Head of caudate nucleus (tissue), 42 donors: Measurements from ENCODE around the gene SNX3.
A peak's percentile ranks its signal among the peaks of the same experiment; 100 is the strongest.
"Not testable (repeated sequence)": the region's sequence is repeated elsewhere in the genome, so short reads cannot be mapped to it uniquely, and the experiment has no call there.

Experiments
- DNase-seq, 42 donors: peaks; one replicate each; pipeline versions ENCODE4 v3.0.0 to v3.0.0-alpha.2; 2020 to 2021; ENCODE audit warnings: mixed read lengths in 7 of 42
- intact Hi-C: fragments of 100-400 bp; cut with DNase I; formaldehyde crosslinking; loops from one replicate; pipeline ENCODE4 v1.15.0; 2022

Gene SNX3

GRCh38 chr6:108260809-108261569 lies at the start of gene SNX3:
Gene SNX3 (minus strand): TSS chr6:108261040. CDS start chr6:108260921, 119 bp downstream.
- peak; percentile 74 to 97 (median 92) for DNase-seq
- intact Hi-C loops = loop anchor here (2.0 kb wide), 1 partner anchor 34 kb away; the partner anchor contains the start of gene AFG1L

GRCh38 chr6:108309844-108310243 lies 49.0 kb upstream of the SNX3 start:
- no peak for DNase-seq

DNA sequence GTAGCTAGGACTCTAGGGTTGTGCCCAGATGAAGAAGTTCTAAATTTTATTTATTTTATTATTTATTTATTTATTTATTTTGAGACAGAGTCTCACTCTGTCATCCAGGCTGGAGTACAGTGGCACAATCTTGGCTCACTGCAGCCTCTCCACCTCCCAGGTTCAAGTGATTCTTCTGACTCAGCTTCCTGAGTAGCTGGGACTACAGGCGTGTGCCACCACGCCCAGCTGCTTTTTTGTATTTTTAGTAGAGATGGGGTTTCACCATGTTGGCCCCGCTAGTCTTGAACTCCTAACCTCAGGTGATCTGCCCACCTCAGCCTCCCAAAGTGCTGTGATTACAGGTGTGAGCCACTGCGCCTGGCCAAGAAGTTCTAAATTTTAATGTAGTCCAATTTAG lies 47.8 kb upstream of the SNX3 start:
- intact Hi-C loops, DNase-seq: not testable (repeated sequence)

More at GRCh38 chr6:108309844-108310243, 49.0 kb upstream of the SNX3 start:
- intact Hi-C loops = no loop called here

GRCh38 chr6:108304646-108305045 lies 43.8 kb upstream of the SNX3 start:
- intact Hi-C loops = no loop called here
- DNase-seq = no peak

DNA sequence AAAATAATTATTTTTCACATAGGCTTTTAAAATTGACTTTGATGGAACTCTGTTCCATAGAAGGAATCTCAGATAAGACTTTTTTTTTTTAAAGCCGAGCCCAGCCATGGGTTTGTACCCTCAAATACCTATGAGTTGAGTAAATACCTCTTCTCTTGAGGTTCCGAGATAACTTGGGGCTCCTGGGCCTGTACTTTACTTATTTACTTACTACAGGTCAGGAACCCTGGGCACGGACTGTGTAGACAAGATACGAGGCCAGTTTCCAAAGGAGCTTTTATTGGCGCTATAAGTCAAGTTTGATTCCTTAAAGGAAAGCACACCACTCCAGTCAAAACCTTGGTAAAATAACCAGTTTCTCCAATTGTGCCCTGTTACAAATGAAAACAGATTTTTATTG lies 41.5 kb upstream of the SNX3 start:
- DNase-seq = no peak
- intact Hi-C loops = no loop called here

- DNase-seq = no peak
- intact Hi-C loops = loop anchor here (2.0 kb wide), 1 partner anchor 35 kb away; the partner anchor contains the start of gene SNX3
These were observed 34.8 kb upstream of the SNX3 start for GRCh38 chr6:108295676-108296075.

DNA sequence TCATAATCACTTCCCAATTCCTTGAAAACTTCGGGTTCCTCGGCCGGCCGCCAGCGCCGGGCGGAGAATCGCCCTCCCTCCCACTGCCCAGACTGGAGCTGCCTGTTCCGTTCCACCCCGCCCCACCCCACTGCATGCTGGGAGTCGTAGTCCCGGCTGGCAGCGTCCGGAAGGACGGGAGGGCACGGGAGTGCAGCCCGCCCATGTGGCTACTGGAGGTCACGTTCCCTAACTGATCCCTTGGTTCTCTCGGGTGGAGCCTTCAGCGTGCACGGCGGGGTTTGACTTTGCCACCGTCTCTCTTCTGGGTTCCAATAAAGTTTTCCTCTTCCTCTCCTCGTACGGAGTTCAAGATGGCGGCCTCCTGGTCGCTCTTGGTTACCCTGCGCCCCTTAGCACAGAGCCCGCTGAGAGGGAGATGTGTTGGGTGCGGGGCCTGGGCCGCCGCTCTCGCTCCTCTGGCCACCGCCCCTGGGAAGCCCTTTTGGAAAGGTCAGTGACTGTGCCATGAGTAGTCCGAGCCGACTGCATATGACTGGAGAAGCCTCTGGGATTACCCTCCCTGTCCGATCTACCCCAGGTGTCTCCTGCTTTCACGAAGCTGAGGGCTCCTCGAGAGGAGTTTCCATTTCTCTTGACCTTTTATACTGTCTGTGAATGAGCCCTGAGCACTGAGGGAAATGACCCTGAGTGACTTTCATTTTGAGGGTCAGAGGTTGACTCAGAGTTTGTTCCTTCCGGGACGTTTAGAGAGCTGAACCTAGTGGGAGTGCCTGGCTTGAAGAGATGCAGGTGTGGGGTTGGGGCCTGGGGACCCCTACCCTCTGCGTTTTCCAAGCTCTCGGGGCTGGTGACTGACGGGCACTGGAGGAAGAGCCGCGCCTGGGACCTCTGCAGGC lies 34.1 kb upstream of the SNX3 start, which contains the start of gene AFG1L:
Gene AFG1L, plus strand, starts transcription at position 328 of the 899 bp plus-strand sequence. Its CDS starts 26 bp downstream, at position 354.
- intact Hi-C loops = loop anchor here (2.0 kb wide), 1 partner anchor 34 kb away; the partner anchor contains the start of gene SNX3

DNA sequence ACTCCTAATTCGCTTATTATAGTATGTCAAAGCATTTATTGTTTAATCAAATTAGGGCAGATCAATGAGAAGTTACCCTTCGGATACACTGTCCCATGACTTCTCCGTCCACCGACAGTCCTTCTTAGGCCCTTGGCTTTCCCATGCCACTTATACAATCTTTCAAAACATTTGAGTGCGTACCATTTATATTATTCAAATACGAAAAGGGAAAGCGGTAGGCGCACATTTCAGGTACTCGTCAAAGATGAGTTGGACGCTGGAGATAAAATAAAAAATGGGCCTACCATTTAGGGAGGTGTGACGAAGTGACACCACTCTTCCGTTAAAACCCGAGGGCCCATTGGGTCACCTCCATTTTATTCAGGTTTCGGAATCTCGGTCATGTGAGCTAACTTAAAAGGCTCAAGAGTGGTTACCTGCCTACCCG lies 33.5 kb upstream of the SNX3 start:
- no peak for DNase-seq
- intact Hi-C loops = loop anchor here (2.0 kb wide), 1 partner anchor 34 kb away; the partner anchor contains the start of gene SNX3

More for the DNA sequence above, 34.1 kb upstream of the SNX3 start, which contains the start of gene AFG1L:
- peak; percentile 89 to 99 (median 97) for DNase-seq

DNA sequence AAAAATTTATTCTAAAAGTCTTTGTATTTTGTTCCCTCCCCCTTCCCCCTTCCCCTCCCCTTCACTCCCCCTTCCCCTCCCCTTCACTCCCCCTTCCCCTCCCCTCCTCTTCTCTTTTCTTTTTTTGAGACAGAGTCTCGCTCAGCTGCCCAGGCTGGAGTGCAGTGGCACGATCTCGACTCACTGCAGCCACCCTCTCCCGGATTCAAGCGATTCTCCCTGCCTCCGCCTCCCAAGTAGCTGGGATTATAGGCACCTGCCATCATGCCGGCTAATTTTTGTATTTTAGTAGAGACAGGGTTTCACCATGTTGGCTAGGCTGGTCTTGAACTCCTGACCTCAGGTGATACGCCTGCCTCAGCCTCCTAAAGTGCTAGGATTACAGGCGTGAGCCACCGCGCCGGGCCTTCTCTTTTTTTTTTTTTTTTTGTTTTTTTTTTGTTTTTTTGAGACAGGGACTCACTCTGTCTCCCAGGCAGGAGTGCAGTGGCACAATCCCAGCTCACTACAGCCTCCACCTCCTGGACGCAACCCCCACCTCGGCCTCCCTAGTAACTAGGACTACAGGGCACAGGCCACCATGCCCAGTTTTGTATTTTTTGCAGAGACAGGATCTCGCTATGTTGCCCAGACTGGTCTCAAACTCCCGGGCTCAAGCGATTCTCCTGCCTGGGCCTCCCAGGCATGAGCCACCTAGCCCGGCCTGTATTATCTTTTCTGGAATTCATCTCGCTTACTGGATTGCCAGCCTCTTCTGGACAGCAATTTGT lies 32.9 kb upstream of the SNX3 start:
- intact Hi-C loops = loop anchor here (2.0 kb wide), 1 partner anchor 33 kb away; the partner anchor contains the start of gene SNX3
- DNase-seq = peak in 9 of 42 donors; percentile 2 to 43 (median 13)

DNA sequence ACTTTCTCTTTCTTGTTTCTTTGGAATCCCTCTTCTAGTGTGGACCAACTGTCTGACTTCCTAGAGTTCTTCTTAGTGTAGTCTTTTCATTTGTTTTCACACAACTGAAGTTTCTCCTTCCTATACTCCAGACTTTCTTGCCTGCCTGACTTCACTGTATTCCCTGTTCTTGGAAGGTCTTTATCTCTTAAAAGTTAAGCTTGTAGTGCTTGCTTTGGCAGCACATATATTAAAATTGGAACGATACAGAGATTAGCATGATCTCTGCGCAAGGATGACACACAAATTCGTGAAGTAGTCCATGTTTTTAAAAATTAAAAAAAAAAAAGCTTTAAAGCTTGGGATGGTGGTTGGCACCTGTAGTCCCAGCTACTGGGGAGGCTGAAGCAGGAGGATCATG lies 31.7 kb upstream of the SNX3 start:
- DNase-seq, intact Hi-C loops: not testable (repeated sequence)

GRCh38 chr6:108291091-108291490 lies 30.3 kb upstream of the SNX3 start:
- intact Hi-C loops = no loop called here
- no peak for DNase-seq

GRCh38 chr6:108288742-108289141 lies 27.9 kb upstream of the SNX3 start:
- no peak for DNase-seq
- intact Hi-C loops = no loop called here

- intact Hi-C loops = no loop called here
- DNase-seq = no peak
These were observed 26.5 kb upstream of the SNX3 start for GRCh38 chr6:108287373-108287772.

DNA sequence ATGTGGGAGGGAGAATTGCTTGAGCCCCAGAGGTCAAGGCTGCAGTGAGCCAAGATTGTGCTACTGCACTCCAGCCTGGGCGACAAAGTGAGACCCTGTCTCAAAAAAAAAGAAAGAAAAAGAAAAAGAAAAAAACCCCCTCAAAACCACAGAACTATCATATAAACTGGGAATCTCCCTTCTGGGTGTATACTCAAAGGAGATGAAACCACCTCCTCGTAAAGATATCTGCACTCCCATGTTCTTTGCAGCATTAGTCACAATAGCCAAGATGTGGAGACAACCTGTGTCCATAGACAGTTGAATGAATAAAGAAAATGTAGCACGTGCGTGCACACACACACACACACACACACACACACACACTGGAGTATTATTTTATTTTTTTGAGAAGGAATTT lies 25.5 kb upstream of the SNX3 start:
- intact Hi-C loops = no loop called here
- no peak for DNase-seq

- DNase-seq = no peak
- intact Hi-C loops = no loop called here
These were observed 24.5 kb upstream of the SNX3 start for GRCh38 chr6:108285381-108285780.

- intact Hi-C loops = no loop called here
- DNase-seq = no peak
These were observed 17.0 kb upstream of the SNX3 start for GRCh38 chr6:108277831-108278230.

DNA sequence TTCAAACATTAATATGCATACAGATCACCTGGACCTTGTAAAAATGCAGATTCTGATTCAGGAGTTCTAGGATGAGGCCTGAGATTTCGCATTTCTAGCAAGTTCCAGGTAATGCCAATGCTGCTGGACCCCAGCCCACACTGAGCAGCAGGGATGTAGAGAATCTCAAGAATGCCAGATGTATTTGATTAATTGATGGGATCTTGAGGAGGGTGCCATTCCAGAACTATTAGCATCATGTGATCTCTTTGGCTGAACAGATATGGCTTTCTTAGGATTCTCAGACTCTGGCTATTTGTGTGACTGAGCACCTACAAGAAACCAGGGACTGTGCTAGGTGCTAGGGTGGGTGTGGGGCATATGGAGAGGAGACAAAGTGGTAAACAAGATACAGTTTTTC lies 16.5 kb upstream of the SNX3 start:
- intact Hi-C loops = no loop called here
- no peak for DNase-seq

- DNase-seq = no peak
- intact Hi-C loops = no loop called here
These were observed 15.1 kb upstream of the SNX3 start for GRCh38 chr6:108275976-108276375.

DNA sequence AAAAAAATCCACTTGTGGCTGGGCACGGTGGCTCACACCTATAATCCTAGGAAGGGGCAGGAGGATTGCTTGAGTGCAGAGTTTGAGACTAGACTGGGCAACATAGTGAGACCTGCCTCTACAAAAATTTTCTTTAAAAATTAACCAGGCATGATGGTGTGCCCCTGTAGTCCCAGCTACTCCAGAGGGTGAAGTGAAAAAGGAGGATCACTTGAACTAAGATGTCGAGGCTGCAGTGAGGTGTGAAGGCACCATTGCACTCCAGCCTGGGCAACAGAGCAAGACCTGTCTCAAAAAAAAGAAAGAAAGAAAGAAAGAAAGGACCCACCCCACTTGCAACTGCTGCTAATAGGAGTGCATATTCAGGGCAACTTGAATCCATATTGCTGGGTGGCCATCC lies 13.7 kb upstream of the SNX3 start:
- intact Hi-C loops = no loop called here

More for the DNA sequence above, 13.7 kb upstream of the SNX3 start:
- no peak for DNase-seq
